GM18519 (cell line): ENCODE measurements around the gene TRERF1.

Source experiments
- ATAC-seq: cut with Tn5 transposase; IDR thresholded peaks from one replicate; pipeline ENCODE4 v1.9.1; 2021; ENCODE audit warnings: mild to moderate bottlenecking, moderate library complexity; ENCODE audit not compliant: unreplicated experiment, low FRiP score

TRERF1 gene

GRCh38 chr6:42315259-42315990 lies 136.3 kb downstream of the TRERF1 start:
- no peak for ATAC-seq

- no peak for ATAC-seq
Observed at GRCh38 chr6:42314571-42315258, 137.0 kb downstream of the TRERF1 start.

GRCh38 chr6:42313941-42314570 lies 137.7 kb downstream of the TRERF1 start:
- ATAC-seq, result no peak

- no peak for ATAC-seq
Observed at GRCh38 chr6:42313038-42313437, 138.7 kb downstream of the TRERF1 start.

GRCh38 chr6:42307141-42307470 lies 144.6 kb downstream of the TRERF1 start:
- ATAC-seq, result no peak

GRCh38 chr6:42306439-42307140 lies 145.1 kb downstream of the TRERF1 start:
- ATAC-seq, result no peak

- ATAC-seq, result no peak
Observed at GRCh38 chr6:42304053-42304712, 147.5 kb downstream of the TRERF1 start.

GRCh38 chr6:42302411-42302810 lies 149.3 kb downstream of the TRERF1 start:
- ATAC-seq, result no peak

GRCh38 chr6:42301986-42302385 lies 149.7 kb downstream of the TRERF1 start:
- no peak for ATAC-seq

- ATAC-seq, result no peak
Observed at GRCh38 chr6:42300701-42301100, 151.0 kb downstream of the TRERF1 start.

- ATAC-seq, result no peak
Observed at GRCh38 chr6:42300185-42300584, 151.5 kb downstream of the TRERF1 start.

- no peak for ATAC-seq
Observed at GRCh38 chr6:42297661-42298060, 154.1 kb downstream of the TRERF1 start.

- no peak for ATAC-seq
Observed at GRCh38 chr6:42296614-42297013, 155.1 kb downstream of the TRERF1 start.

- no peak for ATAC-seq
Observed at GRCh38 chr6:42295677-42296076, 156.0 kb downstream of the TRERF1 start.

- ATAC-seq, result no peak
Observed at GRCh38 chr6:42295181-42295580, 156.5 kb downstream of the TRERF1 start.

GRCh38 chr6:42294759-42295158 lies 157.0 kb downstream of the TRERF1 start:
- no peak for ATAC-seq

- no peak for ATAC-seq
Observed at GRCh38 chr6:42293386-42293977, 158.2 kb downstream of the TRERF1 start.

- ATAC-seq, result no peak
Observed at GRCh38 chr6:42292004-42292740, 159.6 kb downstream of the TRERF1 start.

GRCh38 chr6:42287756-42288155 lies 164.0 kb downstream of the TRERF1 start:
- no peak for ATAC-seq

- ATAC-seq, result no peak
Observed at GRCh38 chr6:42281570-42281969, 170.2 kb downstream of the TRERF1 start.
